Smooth muscle cell (in vitro differentiated cells): ENCODE data around the gene TMED5. TPM values are rescaled to one million over a fixed set of nuclear protein-coding genes. Genes with fewer than 3 reads are reported as not detected.
"Not testable (repeated sequence)": the region's sequence is repeated elsewhere in the genome, so short reads cannot be mapped to it uniquely, and the experiment has no call there.

Experiments used
- DNase-seq: peaks from one replicate; lab custom pipeline; 2025; ENCODE audit not compliant: unreplicated experiment; lab: John Stamatoyannopoulos, UW
- H2AFZ ChIP-seq: fragments of 200-600 bp; sonication (generic); 2 replicates; pipeline ENCODE4 v1.6.0; 2016; ENCODE audit warnings: antibody characterized with exemption, low read depth, mild to moderate bottlenecking
- H3F3A ChIP-seq: fragments of 200-600 bp; sonication (generic); 2 replicates; pipeline ENCODE4 v1.6.0; 2017; ENCODE audit warnings: antibody characterized with exemption, low read depth
- H3K27ac ChIP-seq: fragments of 200-600 bp; sonication (generic); 2 replicates; pipeline ENCODE4 v1.5.1; 2016; ENCODE audit warnings: low read depth, mild to moderate bottlenecking
- H3K27me3 ChIP-seq: fragments of 200-600 bp; sonication (generic); 2 replicates; pipeline ENCODE4 v1.6.1; 2016; ENCODE audit warnings: low read depth, mild to moderate bottlenecking
- H3K36me3 ChIP-seq: fragments of 200-600 bp; sonication (generic); 2 replicates; pipeline ENCODE4 v1.5.1; 2016; ENCODE audit warnings: low read depth
- H3K4me1 ChIP-seq: fragments of 200-600 bp; sonication (generic); 2 replicates; pipeline ENCODE4 v1.5.1; 2016; ENCODE audit warnings: low read depth
- H3K4me2 ChIP-seq: fragments of 200-600 bp; sonication (generic); 2 replicates; pipeline ENCODE4 v1.6.0; 2016; ENCODE audit warnings: mild to moderate bottlenecking
- H3K4me3 ChIP-seq: fragments of 200-600 bp; sonication (generic); 2 replicates; pipeline ENCODE4 v1.5.1; 2016; ENCODE audit warnings: mild to moderate bottlenecking
- H3K79me2 ChIP-seq: fragments of 200-600 bp; sonication (generic); 2 replicates; pipeline ENCODE4 v1.6.0; 2016; ENCODE audit warnings: low read depth, mild to moderate bottlenecking
- H3K9ac ChIP-seq: fragments of 200-600 bp; sonication (generic); 2 replicates; pipeline ENCODE4 v1.6.0; 2016; ENCODE audit warnings: low read depth
- H3K9me3 ChIP-seq: fragments of 200-600 bp; sonication (generic); replicated peaks from 2 replicates; pipeline ENCODE4 v1.5.1; 2016; ENCODE audit warnings: low read depth
- H4K20me1 ChIP-seq: fragments of 200-600 bp; sonication (generic); 2 replicates; pipeline ENCODE4 v1.6.0; 2016; ENCODE audit warnings: low read depth
- CTCF ChIP-seq: fragments of 200-600 bp; sonication (generic); IDR thresholded peaks from 2 replicates; pipeline ENCODE4 v1.5.1; 2017; ENCODE audit warnings: borderline replicate concordance, mild to moderate bottlenecking, antibody characterized with exemption; ENCODE audit not compliant: insufficient read depth, poor library complexity, severe bottlenecking
- WGBS: methylation state at CpG from one replicate; pipeline ENCODE4 v1.1.7; 2016; ENCODE audit warnings: low lambda C conversion rate; 5-methylcytosine and 5-hydroxymethylcytosine counted together
- polyA plus RNA-seq: library from polyadenylated mRNA; unstranded; fragments of >200 nt; fragmentation: Nextera tagmentation; extraction: Ambion mirVana; gene quantifications from 2 replicates; pipeline ENCODE4 v1.2.1, GENCODE V29; 2016
- total RNA-seq: library from RNA; depleted of rRNA; stranded (reverse); fragments of >200 nt; gene quantifications from 2 replicates; pipeline ENCODE4 v1.2.3, GENCODE V29; 2014

TMED5 gene
- total RNA-seq (61.7 and 63.1 TPM in 2 replicates), polyA plus RNA-seq (26.8 and 28.8 TPM in 2 replicates)

DNA sequence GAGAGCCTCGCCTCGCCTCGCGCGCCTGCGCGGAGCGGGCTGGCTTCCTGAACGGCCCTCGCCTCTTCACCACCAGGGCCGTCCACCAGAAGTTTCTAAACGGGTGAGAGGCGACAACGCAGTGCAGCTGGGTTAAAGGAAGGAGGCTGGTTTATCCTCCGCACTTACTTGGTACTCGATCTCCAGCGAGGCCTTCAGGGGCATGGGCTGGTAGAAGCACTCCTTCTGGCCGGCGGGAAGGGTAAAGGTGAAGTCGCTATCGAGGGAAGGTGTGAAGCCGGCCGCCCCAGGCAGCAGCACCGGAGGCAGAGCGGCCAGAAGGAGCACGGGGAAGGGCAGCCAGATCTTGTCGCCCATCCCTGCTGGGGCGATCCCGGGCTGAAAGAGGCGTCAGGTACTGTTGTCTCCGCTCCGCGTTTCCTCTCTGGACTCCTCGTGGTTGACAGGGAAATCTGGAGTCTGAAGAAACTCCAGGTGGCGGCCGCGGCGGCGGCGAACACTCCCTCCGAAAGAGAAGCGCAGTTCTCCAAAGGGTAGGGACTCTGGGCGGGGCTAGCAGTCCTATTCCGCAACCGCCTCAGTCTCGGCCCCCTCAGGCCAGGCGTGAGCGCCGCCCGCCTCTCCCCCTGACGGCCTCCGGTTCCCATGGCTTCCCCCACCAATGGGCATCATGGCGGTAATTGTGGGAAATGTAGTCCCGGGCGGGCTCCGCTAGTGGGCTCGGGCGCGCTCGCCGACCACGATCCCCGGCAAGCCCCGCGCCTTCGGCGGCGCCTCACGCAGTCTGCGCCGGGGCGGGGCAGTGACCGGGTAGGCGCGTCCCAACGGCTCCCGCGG is at the start of gene TMED5:
Gene TMED5 (minus strand): TSS at position 528 of the 837 bp plus-strand sequence. CDS start 171 bp downstream, at position 357.
- Histone ChIP-seq H3K9ac (peak within 1 kb of the TSS; percentile 92), H3K4me1 (peaks cover 14% of the 10 kb centered on the region), H3K36me3 (no peaks in the 10 kb centered on the region), H3F3A (no peaks in the 10 kb centered on the region), H3K27me3 (no peaks in the 10 kb centered on the region), H3K27ac (peak within 1 kb of the TSS; percentile 92), H3K4me3 (peak within 1 kb of the TSS; percentile 73), H3K79me2 (peaks cover 51% of the 10 kb centered on the region), H3K4me2 (peak within 1 kb of the TSS; percentile 88), H2AFZ (peak within 1 kb of the TSS; percentile 85), H4K20me1 (peaks cover 33% of the 10 kb centered on the region), H3K9me3 (no peaks in the 10 kb centered on the region)
- peak; percentile 13 for TF ChIP-seq CTCF
- 2% methylated on average over 62 of the region's 78 CpGs for WGBS
- DNase-seq = peak; percentile 92

DNA sequence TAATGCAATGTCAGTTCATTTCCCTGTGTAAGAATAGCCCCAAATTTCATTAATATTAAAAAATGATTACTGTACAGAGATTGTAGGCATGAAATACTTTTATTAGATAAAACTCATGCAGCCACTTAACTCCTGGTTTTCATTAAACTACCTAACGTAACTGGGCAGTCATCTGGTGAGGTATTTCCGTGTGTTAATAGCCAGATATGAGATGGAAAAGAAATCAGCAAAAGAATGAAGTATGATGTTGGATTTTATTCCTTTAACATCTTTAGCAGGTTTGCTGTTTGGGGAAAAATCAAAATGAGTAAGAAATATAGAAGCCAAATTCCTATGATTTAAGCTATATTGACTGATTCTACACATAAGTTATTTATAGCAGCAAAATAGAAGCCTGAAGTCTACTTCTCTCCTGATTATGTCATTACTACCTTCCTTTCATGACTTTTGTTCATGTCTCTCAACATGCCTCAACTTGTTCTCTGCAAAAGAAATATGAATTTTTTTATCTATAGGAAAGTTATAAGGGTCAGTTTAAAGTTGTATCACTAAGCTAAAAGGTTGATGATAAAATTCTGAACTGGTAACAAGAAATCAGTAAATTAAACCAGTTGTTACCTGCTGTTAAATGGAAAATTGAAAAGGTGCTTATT is 42.9 kb upstream of the TMED5 start:
- no peaks in the 10 kb centered on the region for H4K20me1 ChIP-seq
- no peaks in the 10 kb centered on the region for H3F3A ChIP-seq
- no peak overlapping the region for H3K4me2 ChIP-seq
- DNase-seq = no peak
- H2AFZ ChIP-seq = no peak overlapping the region
- no peaks in the 10 kb centered on the region for H3K79me2 ChIP-seq
- TF ChIP-seq CTCF = no peak
- WGBS = 90% methylated on average over 2 of the region's 2 CpGs
- H3K9me3 ChIP-seq = no peaks in the 10 kb centered on the region
- no peak overlapping the region for H3K4me3 ChIP-seq
- H3K27me3 ChIP-seq = no peaks in the 10 kb centered on the region
- H3K27ac ChIP-seq = peak overlapping the region; percentile 6
- no peaks in the 10 kb centered on the region for H3K36me3 ChIP-seq
- no peaks in the 10 kb centered on the region for H3K4me1 ChIP-seq
- no peak overlapping the region for H3K9ac ChIP-seq

GRCh38 chr1:93221913-93222312 is 41.7 kb upstream of the TMED5 start:
- Histone ChIP-seq H3K79me2 (no peaks in the 10 kb centered on the region), H3K36me3 (no peaks in the 10 kb centered on the region), H3F3A (no peaks in the 10 kb centered on the region), H3K9ac (no peak overlapping the region), H3K27ac (no peak overlapping the region), H2AFZ (no peak overlapping the region), H3K4me3 (no peak overlapping the region), H3K9me3 (no peaks in the 10 kb centered on the region), H3K27me3 (no peaks in the 10 kb centered on the region), H3K4me2 (no peak overlapping the region), H4K20me1 (no peaks in the 10 kb centered on the region), H3K4me1 (no peaks in the 10 kb centered on the region)
- no peak for TF ChIP-seq CTCF
- 64% methylated on average over 3 of the region's 3 CpGs for WGBS
- no peak for DNase-seq

- not testable (repeated sequence) for DNase-seq, H3K4me2 ChIP-seq, H3K9me3 ChIP-seq, H3K9ac ChIP-seq, H4K20me1 ChIP-seq, H3K36me3 ChIP-seq, H3K79me2 ChIP-seq, H3K4me3 ChIP-seq, H3K27ac ChIP-seq, H3K27me3 ChIP-seq, H3K4me1 ChIP-seq, H3F3A ChIP-seq, H2AFZ ChIP-seq
- WGBS = 100% methylated on average over 5 of the region's 5 CpGs
These were observed 40.5 kb upstream of the TMED5 start for GRCh38 chr1:93220716-93221115.
